ENCODE measurements around the gene LDHAL6B. TPM values are rescaled to one million over a fixed set of nuclear protein-coding genes. Genes with fewer than 3 reads are reported as not detected.

LDHAL6B gene
- total RNA-seq, 1 donor from 2014 or later: not detected

DNA sequence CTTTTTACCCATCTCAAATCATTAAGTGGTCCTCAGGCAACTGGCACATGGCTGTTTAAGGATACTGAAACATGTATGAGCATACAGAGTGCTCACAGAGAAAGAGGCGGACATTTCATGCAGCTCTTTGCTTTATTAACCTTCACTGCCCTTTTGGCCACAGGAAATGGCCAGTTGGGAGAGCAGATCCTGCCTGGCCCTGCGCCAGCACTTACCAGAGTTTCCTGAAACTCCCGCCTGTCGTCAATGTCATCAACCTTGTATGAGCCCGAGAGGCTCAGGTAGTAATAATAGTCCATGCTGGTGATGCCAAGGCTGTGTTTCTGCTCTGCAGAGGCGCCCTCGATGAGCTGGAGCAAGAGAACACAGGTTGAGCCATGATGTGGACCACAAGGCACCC is 17.8 kb downstream of the LDHAL6B start:
- TF ChIP-seq, protein P1, sequence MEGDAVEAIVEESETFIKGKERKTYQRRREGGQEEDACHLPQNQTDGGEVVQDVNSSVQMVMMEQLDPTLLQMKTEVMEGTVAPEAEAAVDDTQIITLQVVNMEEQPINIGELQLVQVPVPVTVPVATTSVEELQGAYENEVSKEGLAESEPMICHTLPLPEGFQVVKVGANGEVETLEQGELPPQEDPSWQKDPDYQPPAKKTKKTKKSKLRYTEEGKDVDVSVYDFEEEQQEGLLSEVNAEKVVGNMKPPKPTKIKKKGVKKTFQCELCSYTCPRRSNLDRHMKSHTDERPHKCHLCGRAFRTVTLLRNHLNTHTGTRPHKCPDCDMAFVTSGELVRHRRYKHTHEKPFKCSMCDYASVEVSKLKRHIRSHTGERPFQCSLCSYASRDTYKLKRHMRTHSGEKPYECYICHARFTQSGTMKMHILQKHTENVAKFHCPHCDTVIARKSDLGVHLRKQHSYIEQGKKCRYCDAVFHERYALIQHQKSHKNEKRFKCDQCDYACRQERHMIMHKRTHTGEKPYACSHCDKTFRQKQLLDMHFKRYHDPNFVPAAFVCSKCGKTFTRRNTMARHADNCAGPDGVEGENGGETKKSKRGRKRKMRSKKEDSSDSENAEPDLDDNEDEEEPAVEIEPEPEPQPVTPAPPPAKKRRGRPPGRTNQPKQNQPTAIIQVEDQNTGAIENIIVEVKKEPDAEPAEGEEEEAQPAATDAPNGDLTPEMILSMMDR (conservative IDR thresholded peaks at IDR 0.05; ENCODE audit: low read depth, low read length): no peak
- DNase-seq (ENCODE audit: low read depth): no peak
- no peak overlapping the region for H3K4me3 ChIP-seq (ENCODE audit: low read depth, low read length)

DNA sequence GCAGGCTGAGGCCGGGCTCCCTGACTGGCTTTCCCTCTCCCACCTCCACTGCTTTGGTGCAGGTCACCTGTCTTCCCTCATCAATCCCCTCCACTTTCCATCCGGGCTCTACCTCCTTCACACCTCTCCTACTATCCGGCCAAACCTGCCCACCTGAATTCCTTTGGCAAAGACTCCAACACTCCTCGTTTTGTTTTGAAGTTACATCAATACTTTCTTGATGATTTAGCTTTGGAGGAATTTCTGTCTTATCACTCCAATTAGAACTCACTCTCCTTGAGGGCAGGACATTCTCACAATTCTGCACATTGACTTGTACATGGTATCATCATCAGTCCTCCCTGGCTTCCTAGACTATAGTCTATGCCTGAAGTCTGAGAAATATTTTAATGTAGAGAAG is 20.4 kb downstream of the LDHAL6B start:
- no peak overlapping the region for H3K4me3 ChIP-seq (ENCODE audit: low read depth, low read length)
- TF ChIP-seq, protein P1 (conservative IDR thresholded peaks at IDR 0.05; ENCODE audit: low read depth, low read length): no peak
- DNase-seq (ENCODE audit: low read depth): no peak

DNA sequence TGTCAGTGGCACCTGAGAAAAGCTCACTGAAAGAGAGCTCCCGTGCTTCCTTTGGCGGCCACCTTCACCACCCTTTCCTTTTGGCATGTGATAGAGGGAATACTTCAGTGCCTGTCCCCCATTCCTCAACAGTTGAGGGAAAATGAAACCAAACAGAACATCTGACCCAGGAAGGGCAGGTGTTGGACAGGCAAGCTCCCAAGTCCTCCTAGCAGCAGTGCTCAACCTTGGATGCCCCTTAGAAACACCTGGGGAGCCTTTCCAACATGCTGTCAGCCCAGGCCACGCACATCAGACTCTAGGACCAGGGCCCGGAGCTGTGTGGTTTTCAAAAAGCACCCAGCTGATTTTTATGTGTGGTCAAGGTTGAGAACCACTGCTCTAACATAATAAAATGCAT is 22.4 kb downstream of the LDHAL6B start:
- no peak for DNase-seq (ENCODE audit: low read depth)
- TF ChIP-seq, protein P1 (conservative IDR thresholded peaks at IDR 0.05; ENCODE audit: low read depth, low read length): no peak
- H3K4me3 ChIP-seq (ENCODE audit: low read depth, low read length): no peak overlapping the region

DNA sequence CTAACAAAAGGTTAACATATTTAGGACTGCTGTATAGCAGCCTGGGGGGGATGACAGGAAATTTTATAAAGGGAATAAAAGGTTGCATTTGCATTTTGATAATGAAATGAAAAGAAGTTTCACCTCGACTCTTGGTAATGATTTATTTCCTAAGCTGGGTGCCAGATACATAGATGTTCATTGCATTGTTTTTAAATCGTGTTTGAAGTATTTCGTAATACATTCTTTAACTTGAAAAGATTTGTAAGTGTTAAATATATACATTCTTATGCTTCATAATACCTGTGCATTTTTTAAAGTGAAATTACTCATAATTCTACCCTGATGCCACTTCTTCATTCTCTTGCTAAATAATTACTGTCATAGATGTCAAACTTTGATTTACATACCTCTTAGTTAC is 22.8 kb downstream of the LDHAL6B start:
- DNase-seq (ENCODE audit: low read depth): no peak
- H3K4me3 ChIP-seq (ENCODE audit: low read depth, low read length): no peak overlapping the region
- TF ChIP-seq, protein P1 (conservative IDR thresholded peaks at IDR 0.05; ENCODE audit: low read depth, low read length): no peak

DNA sequence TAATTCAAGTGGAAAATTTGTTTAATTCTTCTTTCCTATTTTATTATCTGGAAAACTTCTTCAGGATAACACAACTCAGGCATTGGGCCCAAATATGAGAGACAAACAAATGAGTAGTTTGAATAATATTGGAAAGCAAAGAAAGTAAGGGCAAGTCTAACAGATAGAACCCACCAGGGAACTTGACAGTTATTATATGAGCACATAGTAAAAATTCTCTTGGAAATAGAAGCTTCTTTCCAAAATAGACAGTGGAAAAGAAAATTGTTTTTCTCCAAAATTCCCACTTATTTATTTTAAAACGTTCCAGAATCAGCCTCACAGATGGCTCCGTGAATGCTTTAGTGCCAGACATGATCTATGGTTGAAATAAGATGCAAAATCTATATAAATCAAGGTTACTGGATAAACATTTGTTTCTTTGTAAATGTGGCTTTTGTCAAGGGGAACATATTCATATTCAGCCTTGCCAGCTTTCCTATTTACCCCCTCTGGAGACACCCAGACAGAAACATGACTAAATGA is 23.9 kb downstream of the LDHAL6B start:
- DNase-seq (ENCODE audit: low read depth): no peak
- H3K4me3 ChIP-seq (ENCODE audit: low read depth, low read length): no peak overlapping the region
- TF ChIP-seq, protein P1 (conservative IDR thresholded peaks at IDR 0.05; ENCODE audit: low read depth, low read length): no peak

DNA sequence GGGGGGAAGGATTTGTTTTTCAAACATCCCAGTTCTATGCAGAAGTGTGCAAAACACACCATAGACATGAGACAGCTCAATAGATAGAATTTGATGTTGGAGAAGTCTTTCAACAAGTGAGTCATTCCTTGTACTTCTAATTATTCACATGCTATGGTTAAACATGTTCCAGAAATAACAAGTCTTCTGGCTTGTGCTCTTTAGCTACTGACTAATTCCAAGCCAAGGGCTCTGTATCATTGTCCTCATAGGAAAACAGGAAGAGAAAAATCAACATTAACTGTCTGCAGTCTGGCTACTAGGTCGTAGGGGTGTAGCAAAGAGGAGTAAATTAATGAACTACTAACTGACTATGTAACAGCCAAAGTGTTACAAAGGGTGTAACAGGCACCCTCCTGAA is 25.8 kb downstream of the LDHAL6B start:
- peak; percentile 89 for DNase-seq (ENCODE audit: low read depth)
- TF ChIP-seq, protein P1 (conservative IDR thresholded peaks at IDR 0.05; ENCODE audit: low read depth, low read length): no peak
- H3K4me3 ChIP-seq (ENCODE audit: low read depth, low read length): no peak overlapping the region

DNA sequence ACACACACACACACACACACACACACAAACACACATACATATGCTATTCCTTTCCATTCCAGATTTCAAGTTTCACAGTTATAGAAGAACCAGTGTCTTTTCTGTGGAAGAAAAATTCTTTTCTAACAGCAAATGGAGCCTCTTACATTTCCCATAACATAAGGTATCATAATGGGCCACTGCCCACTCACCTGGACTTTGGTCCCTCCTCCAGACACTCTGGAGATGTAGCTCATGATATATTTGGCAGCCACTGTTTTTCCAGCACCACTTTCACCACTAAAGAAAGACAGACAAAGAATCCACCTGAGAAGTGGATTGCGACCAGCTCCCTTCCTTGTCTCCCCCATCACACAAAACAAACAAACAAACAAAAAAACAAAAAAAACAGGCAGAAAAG is 29.8 kb downstream of the LDHAL6B start:
- DNase-seq (ENCODE audit: low read depth): no peak
- TF ChIP-seq, protein P1 (conservative IDR thresholded peaks at IDR 0.05; ENCODE audit: low read depth, low read length): no peak
- no peak overlapping the region for H3K4me3 ChIP-seq (ENCODE audit: low read depth, low read length)
